ENCODE data around the gene PLD1.

PLD1 gene

GRCh38 chr3:171652932-171653331 lies 157.4 kb downstream of the PLD1 start:
- no peak overlapping the region for H3K27ac ChIP-seq (replicated peaks)
- no peak for DNase-seq (ENCODE audit: low read depth in 1 of 2, low spot score in 1 of 2)
- no peaks in the 10 kb centered on the region for H3K27me3 ChIP-seq (ENCODE audit: insufficient read depth, poor library complexity, severe bottlenecking)
- TF ChIP-seq REST (IDR thresholded peaks at IDR 0.05; ENCODE audit: insufficient replicate concordance, low read depth): no peak
- TF ChIP-seq CTCF (IDR thresholded peaks at IDR 0.05; ENCODE audit: insufficient read depth, low read length): no peak
- no peak for TF ChIP-seq POLR2AphosphoS5 (IDR thresholded peaks at IDR 0.05; ENCODE audit: low read depth)
- no peak for TF ChIP-seq SPI1 (IDR thresholded peaks at IDR 0.05; ENCODE audit: borderline replicate concordance, low read depth)
- H3K4me3 ChIP-seq (replicated peaks; ENCODE audit: insufficient read depth, low read length): no peak overlapping the region

GRCh38 chr3:171649911-171650592 lies 160.2 kb downstream of the PLD1 start:
- H3K27ac ChIP-seq (replicated peaks): no peak overlapping the region
- TF ChIP-seq POLR2AphosphoS5 (IDR thresholded peaks at IDR 0.05; ENCODE audit: low read depth) (no peak), SPI1 (IDR thresholded peaks at IDR 0.05; ENCODE audit: borderline replicate concordance, low read depth) (no peak), GABPA (IDR thresholded peaks at IDR 0.05; ENCODE audit: low read depth) (no peak), REST (IDR thresholded peaks at IDR 0.05; ENCODE audit: insufficient replicate concordance, low read depth) (no peak), CTCF (IDR thresholded peaks at IDR 0.05; ENCODE audit: insufficient read depth, low read length) (no peak)
- H3K27me3 ChIP-seq (ENCODE audit: insufficient read depth, poor library complexity, severe bottlenecking): no peaks in the 10 kb centered on the region
- DNase-seq (ENCODE audit: low read depth in 1 of 2, low spot score in 1 of 2): no peak
- no peak overlapping the region for H3K4me3 ChIP-seq (replicated peaks; ENCODE audit: insufficient read depth, low read length)

GRCh38 chr3:171649267-171649666 lies 161.0 kb downstream of the PLD1 start:
- H3K27me3 ChIP-seq (ENCODE audit: insufficient read depth, poor library complexity, severe bottlenecking): no peaks in the 10 kb centered on the region
- H3K4me3 ChIP-seq (replicated peaks; ENCODE audit: insufficient read depth, low read length): no peak overlapping the region
- TF ChIP-seq REST (IDR thresholded peaks at IDR 0.05; ENCODE audit: insufficient replicate concordance, low read depth) (no peak), GABPA (IDR thresholded peaks at IDR 0.05; ENCODE audit: low read depth) (no peak)
- H3K27ac ChIP-seq (replicated peaks): no peak overlapping the region
- DNase-seq (ENCODE audit: low read depth in 1 of 2, low spot score in 1 of 2): no peak

Measured in HL-60 (cell line).